OCI-LY3 (cell line): Measurements from ENCODE around the gene TDRD15.

Source experiments
- H2AFZ ChIP-seq: fragments of 200-600, 300-600 bp; shearing (Covaris generic); 2 replicates; pipeline ENCODE4 v1.6.0; 2014; ENCODE audit warnings: antibody characterized with exemption, low read depth, low read length
- H3K27ac ChIP-seq: fragments of 200-600, 300-600 bp; sonication (generic); 2 replicates; pipeline ENCODE4 v1.5.1; 2014; ENCODE audit warnings: mild to moderate bottlenecking, low read length, moderate library complexity, mixed read lengths
- H3K27me3 ChIP-seq: fragments of 200-600, 300-600 bp; sonication (generic); 2 replicates; pipeline ENCODE4 v1.6.1; 2014; ENCODE audit warnings: low read depth, low read length, mixed read lengths
- H3K36me3 ChIP-seq: fragments of 200-600, 300-600 bp; sonication (generic); replicated peaks from 2 replicates; pipeline ENCODE3; 2014; ENCODE audit warnings: low read depth, low read length, mixed read lengths
- H3K4me1 ChIP-seq: fragments of 300-600, 200-600 bp; sonication (generic); 2 replicates; pipeline ENCODE4 v1.6.1; 2014; ENCODE audit warnings: low read length, mixed read lengths
- H3K4me2 ChIP-seq: fragments of 200-600, 300-600 bp; sonication (generic); 2 replicates; pipeline ENCODE4 v1.6.1; 2014; ENCODE audit warnings: low read length, mixed read lengths
- H3K4me3 ChIP-seq: fragments of 300-600, 200-600 bp; sonication (generic); 2 replicates; pipeline ENCODE4 v1.5.1; 2014; ENCODE audit warnings: antibody characterized with exemption, mild to moderate bottlenecking, low read length, moderate library complexity
- H3K79me2 ChIP-seq: fragments of 300-600, 200-600 bp; shearing (Covaris generic); 2 replicates; pipeline ENCODE4 v1.6.1; 2014; ENCODE audit warnings: mild to moderate bottlenecking, low read length, mixed read lengths
- H3K9ac ChIP-seq: fragments of 300-600, 200-600 bp; shearing (Covaris generic); 2 replicates; pipeline ENCODE4 v1.6.0; 2014; ENCODE audit warnings: mild to moderate bottlenecking, low read length, moderate library complexity
- H3K9me3 ChIP-seq: fragments of 200-600, 300-600 bp; shearing (Covaris generic); 2 replicates; pipeline ENCODE4 v1.6.1; 2014; ENCODE audit warnings: low read length, mixed read lengths; ENCODE audit not compliant: insufficient read depth
- H4K20me1 ChIP-seq: fragments of 200-600, 300-600 bp; sonication (generic); 2 replicates; pipeline ENCODE4 v1.6.1; 2016; ENCODE audit warnings: low read length, mixed read lengths; ENCODE audit not compliant: insufficient read depth
- CTCF ChIP-seq: fragments of 200-600, 300-600 bp; sonication (generic); IDR thresholded peaks from 2 replicates; pipeline ENCODE4 v1.5.1; 2014; ENCODE audit warnings: antibody characterized with exemption, low read length, low read depth
- EZH2phosphoT487 ChIP-seq: fragments of 200-600 bp; shearing (Covaris generic); IDR thresholded peaks from 2 replicates; pipeline ENCODE4 v1.6.1; 2018; ENCODE audit warnings: antibody characterized with exemption, mixed run types, low read depth

TDRD15 gene

GRCh38 chr2:21183306-21183705, 59.5 kb downstream of the TDRD15 start:
- TF ChIP-seq CTCF (no peak), EZH2phosphoT487 (no peak)
- no peak overlapping the region for H3K4me3 ChIP-seq
- no peaks in the 10 kb centered on the region for H3K4me1 ChIP-seq
- no peaks in the 10 kb centered on the region for H3K9me3 ChIP-seq
- no peak overlapping the region for H3K4me2 ChIP-seq
- no peak overlapping the region for H3K27ac ChIP-seq
- H3K79me2 ChIP-seq: no peaks in the 10 kb centered on the region
- H2AFZ ChIP-seq: no peak overlapping the region
- H3K27me3 ChIP-seq: peaks cover 19% of the 10 kb centered on the region
- no peak overlapping the region for H3K9ac ChIP-seq
- H3K36me3 ChIP-seq: no peaks in the 10 kb centered on the region
- H4K20me1 ChIP-seq: no peaks in the 10 kb centered on the region

- Histone ChIP-seq H3K27ac (no peak overlapping the region), H3K36me3 (no peaks in the 10 kb centered on the region), H3K79me2 (no peaks in the 10 kb centered on the region), H3K9me3 (no peaks in the 10 kb centered on the region), H3K4me1 (no peaks in the 10 kb centered on the region), H3K27me3 (peaks cover 15% of the 10 kb centered on the region), H4K20me1 (no peaks in the 10 kb centered on the region), H3K9ac (no peak overlapping the region), H2AFZ (no peak overlapping the region), H3K4me3 (no peak overlapping the region), H3K4me2 (no peak overlapping the region)
- TF ChIP-seq CTCF: no peak
- no peak for TF ChIP-seq EZH2phosphoT487
Observed at GRCh38 chr2:21183726-21184125, 60.0 kb downstream of the TDRD15 start.

GRCh38 chr2:21191535-21191934, 67.8 kb downstream of the TDRD15 start:
- Histone ChIP-seq H2AFZ (no peak overlapping the region), H3K9me3 (no peaks in the 10 kb centered on the region), H4K20me1 (no peaks in the 10 kb centered on the region), H3K27ac (no peak overlapping the region), H3K27me3 (peaks cover 3% of the 10 kb centered on the region; the same call in 1 of the 2 replicates), H3K4me2 (no peak overlapping the region), H3K36me3 (no peaks in the 10 kb centered on the region), H3K79me2 (no peaks in the 10 kb centered on the region), H3K4me3 (no peak overlapping the region), H3K4me1 (no peaks in the 10 kb centered on the region), H3K9ac (no peak overlapping the region)
- TF ChIP-seq EZH2phosphoT487: no peak
- no peak for TF ChIP-seq CTCF
